HTR-8/SVneo (cell line): ENCODE results near the gene ACBD4.

Experiments used
- DNase-seq: peaks from one replicate; pipeline ENCODE4 v3.0.0; 2011; ENCODE audit warnings: low spot score, mixed read lengths; ENCODE audit not compliant: insufficient read length
- FAIRE-seq: peaks from 2 replicates; lab custom pipeline; 2011; peaks lifted over from hg19 to GRCh38; lab: Jason Lieb, UNC

ACBD4 gene

GRCh38 chr17:45149037-45149668 lies 13.7 kb downstream of the ACBD4 start:
- FAIRE-seq (peak; percentile 80), DNase-seq (peak; percentile 87)

DNA sequence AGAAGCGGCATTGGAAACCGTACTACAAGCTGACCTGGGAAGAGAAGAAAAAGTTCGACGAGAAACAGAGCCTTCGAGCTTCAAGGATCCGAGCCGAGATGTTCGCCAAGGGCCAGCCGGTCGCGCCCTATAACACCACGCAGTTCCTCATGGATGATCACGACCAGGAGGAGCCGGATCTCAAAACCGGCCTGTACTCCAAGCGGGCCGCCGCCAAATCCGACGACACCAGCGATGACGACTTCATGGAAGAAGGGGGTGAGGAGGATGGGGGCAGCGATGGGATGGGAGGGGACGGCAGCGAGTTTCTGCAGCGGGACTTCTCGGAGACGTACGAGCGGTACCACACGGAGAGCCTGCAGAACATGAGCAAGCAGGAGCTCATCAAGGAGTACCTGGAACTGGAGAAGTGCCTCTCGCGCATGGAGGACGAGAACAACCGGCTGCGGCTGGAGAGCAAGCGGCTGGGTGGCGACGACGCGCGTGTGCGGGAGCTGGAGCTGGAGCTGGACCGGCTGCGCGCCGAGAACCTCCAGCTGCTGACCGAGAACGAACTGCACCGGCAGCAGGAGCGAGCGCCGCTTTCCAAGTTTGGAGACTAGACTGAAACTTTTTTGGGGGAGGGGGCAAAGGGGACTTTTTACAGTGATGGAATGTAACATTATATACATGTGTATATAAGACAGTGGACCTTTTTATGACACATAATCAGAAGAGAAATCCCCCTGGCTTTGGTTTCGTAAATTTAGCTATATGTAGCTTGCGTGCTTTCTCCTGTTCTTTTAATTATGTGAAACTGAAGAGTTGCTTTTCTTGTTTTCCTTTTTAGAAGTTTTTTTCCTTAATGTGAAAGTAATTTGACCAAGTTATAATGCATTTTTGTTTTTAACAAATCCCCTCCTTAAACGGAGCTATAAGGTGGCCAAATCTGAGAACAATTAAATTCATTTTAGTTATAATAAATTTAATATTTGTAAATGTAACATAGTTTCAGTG lies 14.5 kb downstream of the ACBD4 start:
- no peak for DNase-seq
- FAIRE-seq, result no peak

- DNase-seq, result no peak
- FAIRE-seq, result no peak
These were observed 15.7 kb downstream of the ACBD4 start for GRCh38 chr17:45150911-45151809.

GRCh38 chr17:45155029-45155428 lies 19.5 kb downstream of the ACBD4 start:
- no peak for FAIRE-seq
- no peak for DNase-seq

GRCh38 chr17:45155483-45155882 lies 20.0 kb downstream of the ACBD4 start:
- DNase-seq (no peak), FAIRE-seq (no peak)

GRCh38 chr17:45156242-45156641 lies 20.8 kb downstream of the ACBD4 start:
- DNase-seq, result no peak
- FAIRE-seq, result no peak

GRCh38 chr17:45160447-45161287 lies 25.2 kb downstream of the ACBD4 start:
- peak; percentile 83 for FAIRE-seq
- DNase-seq, result peak; percentile 78

DNA sequence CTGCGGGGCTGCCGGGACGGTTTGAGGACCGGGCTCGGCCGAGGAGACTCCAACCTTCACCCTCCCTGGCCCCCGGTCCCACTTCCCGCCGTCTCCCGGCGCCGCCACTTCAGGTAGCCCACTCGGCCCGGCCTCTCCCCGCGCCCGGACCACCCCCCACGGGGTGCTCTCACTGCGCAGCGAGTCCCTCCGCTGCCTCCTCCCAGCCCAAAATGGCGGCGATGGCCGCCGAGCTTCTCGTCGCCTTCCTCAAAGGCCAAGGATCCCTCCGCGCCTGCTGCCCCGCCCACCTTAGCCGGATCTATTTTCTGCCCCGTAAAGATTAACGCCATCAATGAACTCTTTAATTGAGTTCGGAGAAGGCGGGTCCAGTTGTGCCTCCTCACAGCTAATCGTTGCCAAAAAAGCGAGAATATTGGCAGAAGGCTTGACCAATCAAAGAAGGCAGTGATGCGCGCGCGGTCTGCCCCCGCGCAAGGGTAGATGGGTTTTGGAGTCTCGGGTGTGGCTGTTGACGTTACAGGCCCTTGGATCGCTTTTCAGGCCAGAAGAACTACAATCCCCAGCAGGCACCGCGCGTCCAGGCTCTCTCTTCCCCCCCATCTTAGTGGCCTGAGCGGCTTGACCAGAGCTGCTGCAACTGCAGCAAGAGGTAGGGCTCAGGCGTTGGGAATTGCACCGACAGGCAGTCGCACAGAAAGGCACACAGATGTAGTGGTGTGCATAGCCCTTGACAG lies 26.0 kb downstream of the ACBD4 start, which contains the start of gene HEXIM2:
Gene HEXIM2, plus strand, starts transcription at position 588 of the 737 bp plus-strand sequence. CDS start 919 bp downstream, outside the sequence.
- FAIRE-seq (peak; percentile 97), DNase-seq (peak; percentile 98)

DNA sequence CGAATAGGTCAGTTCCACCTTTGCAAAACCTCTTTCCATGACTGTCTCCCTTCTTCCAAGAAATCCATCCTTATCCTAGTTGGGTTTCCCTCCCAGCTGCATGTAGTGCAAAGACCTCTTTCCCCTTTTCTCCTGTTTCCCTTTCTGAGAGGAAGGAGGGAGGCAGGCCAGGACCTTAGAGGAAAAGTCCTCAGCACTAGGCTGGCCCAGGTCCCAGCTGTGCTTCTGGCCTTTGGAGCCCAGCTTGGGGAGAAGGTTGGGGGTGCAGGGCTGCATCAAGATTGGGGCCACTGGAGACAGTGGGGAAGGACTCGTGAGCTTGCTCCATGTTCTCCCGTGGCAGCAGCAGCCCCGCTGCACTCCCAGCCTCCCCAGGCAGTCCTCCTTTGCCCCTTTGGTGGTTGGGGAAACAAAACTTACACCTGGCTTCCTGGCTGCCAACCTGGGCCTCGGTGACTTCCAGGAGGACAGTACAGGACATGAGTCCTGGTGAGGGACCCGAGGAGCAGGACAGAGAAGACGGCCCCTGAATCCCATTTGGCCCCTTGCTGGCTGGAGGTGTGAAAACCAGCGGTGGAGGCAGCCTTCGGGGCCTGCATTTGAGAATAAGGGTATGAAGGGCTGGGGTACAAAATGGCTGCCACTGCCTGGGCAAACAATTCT lies 26.7 kb downstream of the ACBD4 start:
- FAIRE-seq, result no peak
- no peak for DNase-seq

- FAIRE-seq, result no peak
- DNase-seq, result no peak
These were observed 29.3 kb downstream of the ACBD4 start for GRCh38 chr17:45164734-45165269.

DNA sequence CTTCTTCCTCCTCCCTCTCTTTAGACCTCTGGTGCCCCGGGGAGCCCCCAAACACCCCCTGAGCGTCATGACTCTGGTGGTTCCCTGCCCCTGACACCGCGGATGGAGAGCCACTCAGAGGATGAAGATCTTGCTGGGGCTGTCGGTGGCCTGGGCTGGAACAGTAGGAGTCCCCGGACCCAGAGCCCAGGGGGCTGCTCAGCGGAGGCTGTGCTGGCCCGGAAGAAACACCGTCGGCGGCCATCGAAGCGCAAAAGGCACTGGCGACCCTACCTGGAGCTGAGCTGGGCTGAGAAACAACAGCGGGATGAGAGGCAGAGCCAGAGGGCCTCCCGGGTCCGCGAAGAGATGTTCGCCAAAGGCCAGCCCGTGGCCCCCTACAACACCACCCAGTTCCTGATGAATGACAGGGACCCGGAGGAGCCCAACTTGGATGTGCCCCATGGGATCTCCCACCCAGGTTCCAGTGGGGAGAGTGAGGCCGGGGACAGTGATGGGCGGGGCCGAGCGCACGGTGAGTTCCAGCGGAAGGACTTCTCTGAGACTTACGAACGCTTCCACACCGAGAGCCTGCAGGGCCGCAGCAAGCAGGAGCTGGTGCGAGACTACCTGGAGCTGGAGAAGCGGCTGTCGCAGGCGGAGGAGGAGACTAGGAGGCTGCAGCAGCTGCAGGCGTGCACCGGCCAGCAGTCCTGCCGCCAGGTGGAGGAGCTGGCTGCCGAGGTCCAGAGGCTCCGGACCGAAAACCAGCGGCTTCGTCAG lies 33.7 kb downstream of the ACBD4 start:
- FAIRE-seq (no peak), DNase-seq (no peak)

- no peak for FAIRE-seq
These were observed 34.9 kb downstream of the ACBD4 start for GRCh38 chr17:45170280-45170930.

GRCh38 chr17:45170931-45171337 lies 35.4 kb downstream of the ACBD4 start:
- DNase-seq, result peak; percentile 88
- no peak for FAIRE-seq

More at GRCh38 chr17:45170280-45170930, 34.9 kb downstream of the ACBD4 start:
- no peak for DNase-seq

GRCh38 chr17:45171338-45172231 lies 36.1 kb downstream of the ACBD4 start:
- peak; percentile 75 for DNase-seq
- FAIRE-seq, result no peak

GRCh38 chr17:45172232-45172540 lies 36.7 kb downstream of the ACBD4 start:
- no peak for FAIRE-seq
- DNase-seq, result no peak
